NCI-H748 (cell line): ENCODE data around the gene SLFN14.
A peak's percentile ranks its signal among the peaks of the same experiment; 100 is the strongest.
"Not testable (repeated sequence)": the region's sequence is repeated elsewhere in the genome, so short reads cannot be mapped to it uniquely, and the experiment has no call there.

ENCODE experiments used
- DNase-seq: peaks from one replicate; lab custom pipeline; 2025; ENCODE audit not compliant: unreplicated experiment; lab: John Stamatoyannopoulos, UW

SLFN14 gene

DNA sequence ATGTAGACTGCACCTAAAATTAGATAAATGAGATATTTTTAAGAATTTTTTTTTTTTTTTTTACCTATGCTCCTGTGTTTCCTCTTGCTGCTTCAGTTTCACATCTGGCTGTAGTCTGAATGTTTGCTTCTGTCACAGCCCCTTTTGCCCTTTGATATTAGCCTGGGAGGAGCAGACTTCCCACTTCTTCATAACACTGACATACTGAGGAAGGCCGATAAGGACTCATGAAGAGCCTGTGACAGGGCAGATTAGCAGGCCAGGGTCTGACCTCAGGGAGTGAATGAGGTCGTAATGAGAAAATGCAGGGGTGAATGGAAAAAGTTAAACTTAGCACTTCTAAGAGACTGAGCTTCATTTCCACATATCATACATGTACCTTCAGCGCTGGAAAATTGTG lies at the start of gene SLFN14:
Gene SLFN14, minus strand, starts transcription at position 117 of the 400 bp plus-strand sequence. CDS start 2,757 bp downstream, outside the sequence.
- no peak for DNase-seq

GRCh38 chr17:35609831-35610230 lies 49.2 kb upstream of the SLFN14 start:
- DNase-seq: no peak

DNA sequence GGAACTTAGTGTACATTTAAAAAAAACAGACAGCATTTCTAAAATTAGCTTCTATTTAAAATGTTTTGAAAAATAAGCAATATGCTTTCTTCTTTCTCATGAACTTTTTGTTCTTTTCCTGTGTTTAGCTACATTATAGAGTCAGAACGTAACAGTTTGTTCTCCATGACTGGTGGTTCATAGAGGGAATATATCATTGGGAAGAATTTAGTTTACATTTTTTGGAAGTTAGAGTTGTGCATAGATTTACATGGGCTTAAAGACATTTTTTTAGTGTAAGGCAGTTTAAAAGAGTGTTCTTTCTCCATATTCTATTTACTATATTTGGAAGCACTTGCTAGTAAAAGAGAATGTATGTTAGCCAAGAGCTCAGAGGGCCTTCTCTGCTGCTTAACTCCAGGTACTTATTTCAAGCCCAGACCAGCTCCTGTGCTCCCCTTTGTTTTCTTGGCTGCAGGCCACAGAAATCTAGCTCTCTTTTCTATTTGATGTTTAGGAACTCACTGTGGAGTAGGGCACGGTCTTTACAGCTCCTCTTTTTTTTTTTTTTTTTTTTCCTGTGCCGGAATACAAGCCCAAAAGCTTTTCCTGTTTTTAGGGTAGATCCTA lies 46.7 kb upstream of the SLFN14 start:
- no peak for DNase-seq

DNA sequence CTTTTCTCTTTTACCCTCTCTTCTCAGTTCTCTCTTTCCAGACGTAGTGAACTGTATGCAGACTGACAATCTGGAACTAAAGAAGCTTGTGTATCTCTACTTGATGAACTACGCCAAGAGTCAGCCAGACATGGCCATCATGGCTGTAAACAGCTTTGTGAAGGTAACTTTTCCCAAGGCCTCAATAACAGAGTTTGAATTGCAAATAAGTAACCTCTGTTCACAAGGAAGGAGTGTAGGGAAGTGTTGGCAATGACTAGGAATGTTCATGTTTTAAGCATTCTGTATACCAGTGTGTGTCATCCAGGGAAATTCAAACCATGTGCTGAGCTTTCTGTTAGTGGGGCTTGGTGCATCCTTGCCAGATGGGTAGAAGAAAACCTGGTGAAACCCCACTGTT lies 45.1 kb upstream of the SLFN14 start:
- no peak for DNase-seq

- no peak for DNase-seq
These were observed 43.1 kb upstream of the SLFN14 start for GRCh38 chr17:35603674-35604073.

DNA sequence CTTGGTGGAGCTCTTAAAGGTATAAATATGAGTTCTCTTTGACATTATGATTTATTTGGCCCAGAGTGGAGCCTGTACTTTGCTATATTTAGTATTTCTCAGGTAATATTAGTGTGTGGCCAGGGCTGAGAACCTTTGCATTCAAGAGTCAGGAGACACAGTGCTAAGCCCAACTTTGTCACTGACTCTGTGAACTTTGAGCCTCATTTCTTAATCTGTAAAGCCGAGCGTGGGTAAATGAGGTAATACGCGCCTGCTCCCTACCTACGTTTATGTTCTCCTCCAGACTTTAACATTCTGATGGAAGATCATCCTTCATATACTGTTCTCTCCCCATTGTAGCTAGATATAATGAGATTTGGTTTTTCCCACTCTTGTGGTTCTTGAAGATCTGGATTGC lies 37.0 kb upstream of the SLFN14 start:
- DNase-seq: no peak

- DNase-seq: no peak
These were observed 36.1 kb upstream of the SLFN14 start for GRCh38 chr17:35596530-35597233.

GRCh38 chr17:35596072-35596471 lies 35.5 kb upstream of the SLFN14 start:
- no peak for DNase-seq

GRCh38 chr17:35588196-35588920 lies 27.7 kb upstream of the SLFN14 start:
- no peak for DNase-seq

- DNase-seq: peak; percentile 96
These were observed 26.7 kb upstream of the SLFN14 start, which contains the start of gene AP2B1 for GRCh38 chr17:35587074-35587961. AP2B1 (plus strand) TSS chr17:35587322; CDS start chr17:35594031, 6,709 bp downstream.

- DNase-seq: no peak
These were observed 26.0 kb upstream of the SLFN14 start for GRCh38 chr17:35586569-35587073.

- DNase-seq: no peak
These were observed 23.4 kb upstream of the SLFN14 start for GRCh38 chr17:35584061-35584460.

- DNase-seq: peak; percentile 16
These were observed 18.4 kb upstream of the SLFN14 start for GRCh38 chr17:35578929-35579432.

DNA sequence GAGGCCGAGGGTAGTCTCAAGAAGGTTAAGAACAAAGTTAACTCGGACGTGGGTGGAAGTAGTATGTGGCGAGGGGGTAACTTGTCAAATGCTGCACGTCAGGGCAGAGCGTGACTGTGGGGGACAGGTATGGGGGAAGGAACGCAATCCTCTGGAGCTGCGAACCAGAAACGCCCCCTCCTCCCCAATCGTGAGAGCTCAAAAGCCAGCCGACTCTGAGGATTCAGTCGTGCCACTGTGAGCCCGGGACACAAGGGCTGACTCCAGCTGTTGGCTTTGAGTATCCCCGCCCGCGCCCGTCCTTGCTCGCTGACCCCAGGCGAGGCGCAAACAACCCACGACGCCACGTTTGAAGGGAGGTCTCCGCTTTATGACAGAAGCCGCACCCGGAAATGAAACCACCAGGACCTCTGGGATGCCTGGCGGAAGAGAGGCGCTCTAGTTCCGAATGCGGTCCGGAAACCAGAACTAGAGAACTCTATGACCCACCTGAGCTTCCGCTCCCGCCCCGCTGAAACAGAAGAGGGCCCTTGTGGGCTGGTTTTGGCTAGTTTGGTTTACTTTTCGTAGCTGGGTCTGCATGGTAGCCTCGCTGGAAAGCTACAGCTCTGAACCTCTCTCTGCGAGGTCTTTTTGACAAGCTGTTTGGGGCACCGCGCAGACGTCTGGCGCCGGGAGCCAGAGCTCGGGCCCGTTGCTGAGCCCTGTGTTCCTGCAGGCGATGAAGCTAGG lies 17.7 kb upstream of the SLFN14 start, which contains the start of gene PEX12:
Gene PEX12, minus strand, starts transcription at position 375 of the 732 bp plus-strand sequence. CDS start 550 bp downstream, outside the sequence.
- DNase-seq: peak; percentile 94

GRCh38 chr17:35577830-35578196 lies 17.2 kb upstream of the SLFN14 start:
- peak; percentile 26 for DNase-seq

GRCh38 chr17:35575759-35576158 lies 15.1 kb upstream of the SLFN14 start:
- no peak for DNase-seq

DNA sequence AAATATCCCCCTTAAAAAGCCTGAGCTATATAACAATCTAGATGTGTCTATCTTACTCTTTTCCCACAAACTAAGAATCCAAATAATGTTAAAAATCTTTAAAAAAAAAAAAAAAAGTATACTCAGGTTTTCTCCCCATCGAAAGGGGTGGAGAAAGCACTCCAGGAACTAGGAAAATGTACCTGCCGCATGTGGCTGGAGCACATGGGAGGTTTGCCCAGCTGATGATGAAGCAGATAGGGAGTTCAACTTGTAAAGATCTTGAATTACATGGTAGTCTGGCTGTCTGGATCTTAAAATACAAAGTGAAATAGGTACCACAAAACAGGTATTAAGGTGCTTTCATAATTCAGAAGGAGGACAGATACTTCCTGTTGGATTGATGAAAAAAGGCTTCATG lies 8.8 kb upstream of the SLFN14 start:
- DNase-seq: no peak

- no peak for DNase-seq
These were observed 7.9 kb upstream of the SLFN14 start for GRCh38 chr17:35568561-35568960.

GRCh38 chr17:35566968-35567367 lies 6.3 kb upstream of the SLFN14 start:
- no peak for DNase-seq

DNA sequence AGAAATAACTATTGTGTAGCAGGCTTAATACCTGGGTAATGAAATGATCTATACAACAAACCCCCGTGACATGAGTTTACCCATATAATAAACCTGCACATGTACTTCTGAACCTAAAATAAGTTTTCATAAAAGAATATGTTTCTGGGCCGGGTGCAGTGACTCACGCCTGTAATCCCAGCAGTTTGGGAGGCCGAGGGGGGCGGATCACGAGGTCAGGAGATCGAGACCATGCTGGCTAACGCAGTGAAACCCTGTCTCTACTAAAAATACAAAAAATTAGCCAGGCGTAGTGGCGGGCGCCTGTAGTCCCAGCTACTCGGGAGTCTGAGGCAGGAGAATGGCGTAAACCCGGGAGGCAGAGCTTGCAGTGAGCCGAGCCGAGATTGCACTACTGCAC lies 2.6 kb upstream of the SLFN14 start:
- DNase-seq: not testable (repeated sequence)
